GM20000 (cell line): ENCODE results near the gene AKAP6.

Experiments used
- DNase-seq: peaks from one replicate; pipeline ENCODE4 v3.0.0; 2012; ENCODE audit warnings: low spot score
- TF ChIP-seq, protein P1 (sequence below): IDR thresholded peaks from 2 replicates; pipeline ENCODE4 v1.5.1; 2012; ENCODE audit warnings: mild to moderate bottlenecking, control low read depth; ENCODE audit errors: extremely low read depth, missing control alignments

The AKAP6 gene

DNA sequence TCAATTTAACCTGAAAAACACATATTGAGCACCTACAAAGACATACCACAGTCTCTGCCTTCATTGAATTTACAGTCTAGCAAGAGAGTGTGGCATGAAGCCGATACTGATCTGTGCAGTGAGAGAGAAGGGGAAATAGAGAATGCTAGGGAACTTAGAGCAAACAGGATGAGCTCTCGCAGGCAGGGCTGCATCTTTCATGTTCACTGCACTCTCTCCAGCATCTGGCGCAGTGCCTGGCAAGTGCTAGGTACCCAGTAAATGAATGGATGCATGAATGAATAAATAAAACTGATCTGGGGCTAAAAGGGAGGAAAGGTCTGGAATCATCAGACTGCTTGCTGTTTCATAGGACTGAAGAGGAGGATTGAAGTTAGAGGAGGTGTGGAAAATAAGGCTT is 353.1 kb downstream of the AKAP6 start:
- no peak for DNase-seq
- TF ChIP-seq, protein P1, sequence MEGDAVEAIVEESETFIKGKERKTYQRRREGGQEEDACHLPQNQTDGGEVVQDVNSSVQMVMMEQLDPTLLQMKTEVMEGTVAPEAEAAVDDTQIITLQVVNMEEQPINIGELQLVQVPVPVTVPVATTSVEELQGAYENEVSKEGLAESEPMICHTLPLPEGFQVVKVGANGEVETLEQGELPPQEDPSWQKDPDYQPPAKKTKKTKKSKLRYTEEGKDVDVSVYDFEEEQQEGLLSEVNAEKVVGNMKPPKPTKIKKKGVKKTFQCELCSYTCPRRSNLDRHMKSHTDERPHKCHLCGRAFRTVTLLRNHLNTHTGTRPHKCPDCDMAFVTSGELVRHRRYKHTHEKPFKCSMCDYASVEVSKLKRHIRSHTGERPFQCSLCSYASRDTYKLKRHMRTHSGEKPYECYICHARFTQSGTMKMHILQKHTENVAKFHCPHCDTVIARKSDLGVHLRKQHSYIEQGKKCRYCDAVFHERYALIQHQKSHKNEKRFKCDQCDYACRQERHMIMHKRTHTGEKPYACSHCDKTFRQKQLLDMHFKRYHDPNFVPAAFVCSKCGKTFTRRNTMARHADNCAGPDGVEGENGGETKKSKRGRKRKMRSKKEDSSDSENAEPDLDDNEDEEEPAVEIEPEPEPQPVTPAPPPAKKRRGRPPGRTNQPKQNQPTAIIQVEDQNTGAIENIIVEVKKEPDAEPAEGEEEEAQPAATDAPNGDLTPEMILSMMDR, result no peak

- TF ChIP-seq, protein P1, result no peak
- DNase-seq, result peak; percentile 13
Observed at GRCh38 chr14:32683679-32684078, 354.6 kb downstream of the AKAP6 start.

DNA sequence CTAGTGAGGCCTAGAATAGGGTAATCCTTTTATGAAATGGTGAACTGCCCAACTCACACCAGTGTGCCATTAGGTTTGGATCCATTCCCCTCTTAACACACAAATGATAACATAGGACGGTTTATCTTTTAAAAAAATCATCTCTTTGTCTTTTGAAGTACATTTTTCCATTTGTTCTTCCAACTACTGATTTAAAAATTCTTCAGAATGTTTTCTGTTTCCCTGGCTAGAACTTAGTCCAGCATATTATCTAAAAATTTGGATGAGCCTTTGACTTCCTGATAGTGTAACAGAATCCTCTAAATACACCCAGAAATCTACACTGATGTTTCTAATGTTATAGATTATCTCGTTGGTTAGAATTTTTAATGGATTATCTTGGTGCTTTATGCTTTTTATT is 359.8 kb downstream of the AKAP6 start:
- TF ChIP-seq, protein P1, result no peak
- no peak for DNase-seq

DNA sequence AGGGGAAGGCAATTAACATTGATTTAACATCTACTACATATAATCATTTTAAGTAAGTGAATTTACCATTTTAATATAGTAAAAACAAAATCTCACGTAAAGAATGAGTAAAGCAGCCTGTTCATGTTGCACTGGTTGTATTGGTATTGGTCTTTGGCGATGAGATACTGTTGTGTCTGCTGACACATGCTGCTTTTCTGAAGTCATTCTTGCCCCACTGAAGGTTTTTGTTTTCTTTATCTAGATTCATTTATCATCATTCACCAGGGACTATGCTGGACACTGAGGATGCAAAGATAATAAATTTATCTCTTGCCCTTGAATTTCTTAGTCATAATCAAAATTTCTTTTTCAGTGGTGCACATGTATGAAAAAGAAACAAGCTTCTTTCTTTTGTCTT is 363.3 kb downstream of the AKAP6 start:
- DNase-seq, result no peak

DNA sequence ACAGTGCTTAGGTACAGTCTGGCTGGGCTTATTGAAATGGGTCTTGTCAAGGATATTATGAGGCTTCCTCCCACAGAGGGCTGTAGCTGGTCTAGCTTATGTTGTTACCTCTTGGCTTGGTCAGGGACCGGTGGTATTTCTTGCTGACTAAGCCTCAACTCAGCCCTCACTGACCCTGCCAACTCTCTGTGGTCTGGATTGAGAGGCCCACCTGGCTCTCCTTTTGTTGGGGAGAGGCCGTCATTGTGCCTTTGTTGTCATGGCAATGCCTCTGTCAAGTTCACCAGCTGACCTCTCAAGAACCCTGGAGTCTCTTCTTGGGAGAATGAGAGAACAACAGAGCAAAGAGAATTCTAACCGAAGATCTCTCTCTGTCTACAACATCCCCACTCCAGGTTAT is 364.0 kb downstream of the AKAP6 start:
- DNase-seq, result no peak
- TF ChIP-seq, protein P1, result no peak

More for the DNA sequence above, 363.3 kb downstream of the AKAP6 start:
- TF ChIP-seq, protein P1, result no peak

- no peak for DNase-seq
- TF ChIP-seq, protein P1, result no peak
Observed at GRCh38 chr14:32694795-32695449, 365.8 kb downstream of the AKAP6 start.

- DNase-seq, result no peak
- TF ChIP-seq, protein P1, result no peak
Observed at GRCh38 chr14:32696325-32697091, 367.4 kb downstream of the AKAP6 start.
